Testis (tissue), 3 donors: ENCODE data around the gene ECE2. TPM values are rescaled to one million over a fixed set of nuclear protein-coding genes. Genes with fewer than 3 reads are reported as not detected.

Experiments
- DNase-seq: peaks from one replicate; pipeline ENCODE4 v3.0.0-alpha.2; 2019
- H3K27ac ChIP-seq, 2 donors: fragments of 200-600 bp; sonication (generic); one replicate each; pipeline ENCODE4 v1.5.1; 2019
- H3K27me3 ChIP-seq: fragments of 200-600 bp; sonication (generic); one replicate; pipeline ENCODE4 v1.5.1; 2019
- H3K36me3 ChIP-seq: fragments of 200-600 bp; sonication (generic); one replicate; pipeline ENCODE4 v1.5.1; 2017; ENCODE audit warnings: low read depth; ENCODE audit errors: missing control alignments
- H3K4me1 ChIP-seq: fragments of 200-600 bp; sonication (generic); one replicate; pipeline ENCODE4 v1.5.1; 2019
- H3K4me3 ChIP-seq, 2 donors: fragments of 200-600 bp; sonication (generic); one replicate each; pipeline ENCODE4 v1.5.1; 2017 to 2019
- H3K9me3 ChIP-seq: fragments of 200-600 bp; sonication (generic); one replicate; pipeline ENCODE4 v1.5.1; 2017
- CTCF ChIP-seq, 3 experiments: fragments of 450-650 bp in 2 of 3; fragments of 200-600 bp in 1 of 3; sonication (generic) in 1 of 3; IDR thresholded peaks; one replicate each; pipeline ENCODE4 v1.5.1; 2016 to 2019; ENCODE audit warnings: antibody characterized with exemption in 3 of 3, mild to moderate bottlenecking in 2 of 3, moderate library complexity in 1 of 3
- POLR2A ChIP-seq: fragments of 450-650 bp; IDR thresholded peaks from one replicate; pipeline ENCODE4 v1.6.1; 2017; ENCODE audit warnings: antibody characterized with exemption, mild to moderate bottlenecking, moderate library complexity
- WGBS, 2 donors: methylation state at CpG; one replicate each; pipeline ENCODE4 v1.1.5; 2018; 5-methylcytosine and 5-hydroxymethylcytosine counted together
- intact Hi-C: fragments of 100-400 bp; cut with DNase I; formaldehyde crosslinking; loops from one replicate; pipeline ENCODE4 v1.15.1; 2023; ENCODE audit warnings: low total_unique reads
- polyA plus RNA-seq: library from polyadenylated mRNA; stranded (reverse); fragments of 350-450 nt; fragmentation: Illumina TruSeq; extraction: RNeasy Lipid Tissue Mini Kit (QIAGEN cat#74804); gene quantifications from one replicate; pipeline ENCODE4 v1.2.3, GENCODE V29; 2014; ENCODE audit warnings: low read depth, low replicate concordance; ENCODE audit not compliant: insufficient read depth
- total RNA-seq, 2 donors: library from RNA; depleted of rRNA; stranded (reverse); fragments of >200 nt; gene quantifications; one replicate each; pipeline ENCODE4 v1.2.3, GENCODE V29; 2016

The ECE2 gene
- total and polyA plus RNA-seq, 3 donors from 2014 or later: 1.1 to 1.4 (median 1.4) TPM

- Histone ChIP-seq H3K4me1 (peaks cover 3% of the 10 kb centered on the region), H3K4me3 (no peak overlapping the region), H3K9me3 (no peaks in the 10 kb centered on the region), H3K27me3 (no peaks in the 10 kb centered on the region), H3K27ac (no peak overlapping the region), H3K36me3 (no peaks in the 10 kb centered on the region)
- no peak for TF ChIP-seq POLR2A
- no peak for TF ChIP-seq CTCF (IDR thresholded peaks at IDR 0.05)
- DNase-seq: no peak
- intact Hi-C loops: loop anchor here (10.0 kb wide), 1 partner anchor 92 kb away; no protein-coding TSS in a partner anchor
- WGBS, 2 donors: 83 to 92% methylated on average over 3 of the region's 3 CpGs
Measured at GRCh38 chr3:184236636-184237035, 39.2 kb upstream of the ECE2 start.

GRCh38 chr3:184237211-184237610 lies 38.6 kb upstream of the ECE2 start:
- Histone ChIP-seq H3K27ac (no peak overlapping the region), H3K27me3 (no peaks in the 10 kb centered on the region), H3K36me3 (no peaks in the 10 kb centered on the region), H3K4me3 (no peak overlapping the region), H3K4me1 (peaks cover 6% of the 10 kb centered on the region), H3K9me3 (no peaks in the 10 kb centered on the region)
- 75 to 93% methylated on average over 1 to 7 of the region's 7 CpGs for WGBS, 2 donors
- no peak for DNase-seq
- intact Hi-C loops: loop anchor here (10.0 kb wide), 1 partner anchor 92 kb away; no protein-coding TSS in a partner anchor
- TF ChIP-seq POLR2A (no peak), CTCF (IDR thresholded peaks at IDR 0.05) (no peak)

GRCh38 chr3:184237807-184238206 lies 38.0 kb upstream of the ECE2 start:
- no peak for DNase-seq
- Histone ChIP-seq H3K9me3 (no peaks in the 10 kb centered on the region), H3K27me3 (no peaks in the 10 kb centered on the region), H3K4me1 (peaks cover 6% of the 10 kb centered on the region), H3K36me3 (no peaks in the 10 kb centered on the region), H3K4me3 (no peak overlapping the region), H3K27ac (no peak overlapping the region)
- TF ChIP-seq CTCF (IDR thresholded peaks at IDR 0.05): no peak
- no peak for TF ChIP-seq POLR2A
- intact Hi-C loops: loop anchor here (10.0 kb wide), 1 partner anchor 93 kb away; no protein-coding TSS in a partner anchor
- WGBS, 2 donors: 45 to 73% methylated on average over 1 of the region's 1 CpG

GRCh38 chr3:184238246-184238818 lies 37.5 kb upstream of the ECE2 start:
- Histone ChIP-seq H3K4me3 (no peak overlapping the region), H3K27me3 (no peaks in the 10 kb centered on the region), H3K36me3 (no peaks in the 10 kb centered on the region), H3K9me3 (no peaks in the 10 kb centered on the region), H3K4me1 (peaks cover 6% of the 10 kb centered on the region), H3K27ac (no peak overlapping the region)
- TF ChIP-seq POLR2A (no peak), CTCF (IDR thresholded peaks at IDR 0.05) (no peak)
- intact Hi-C loops: loop anchor here (10.0 kb wide), 1 partner anchor 94 kb away; no protein-coding TSS in a partner anchor
- no peak for DNase-seq
- 79 to 87% methylated on average over 13 of the region's 13 CpGs for WGBS, 2 donors

GRCh38 chr3:184239221-184239620 lies 36.6 kb upstream of the ECE2 start:
- Histone ChIP-seq H3K4me1 (peaks cover 6% of the 10 kb centered on the region), H3K9me3 (no peaks in the 10 kb centered on the region), H3K36me3 (no peaks in the 10 kb centered on the region), H3K27me3 (no peaks in the 10 kb centered on the region), H3K27ac (no peak overlapping the region), H3K4me3 (no peak overlapping the region)
- no peak for DNase-seq
- intact Hi-C loops: loop anchor here (10.0 kb wide), 1 partner anchor 94 kb away; no protein-coding TSS in a partner anchor
- TF ChIP-seq POLR2A: no peak
- TF ChIP-seq CTCF (IDR thresholded peaks at IDR 0.05): no peak
- WGBS, 2 donors: 93 to 98% methylated on average over 1 to 8 of the region's 8 CpGs
